Neural crest cell (in vitro differentiated cells): ENCODE results near the gene CHMP1A. TPM values are rescaled to one million over a fixed set of nuclear protein-coding genes. Genes with fewer than 3 reads are reported as not detected.

Source experiments
- DNase-seq: peaks from one replicate; pipeline ENCODE4 v3.0.0; 2021; ENCODE audit warnings: low read depth, mixed read lengths, low spot score
- H3K27ac Mint-ChIP-seq: one replicate; pipeline ENCODE4 v1.8.0; 2021; ENCODE audit warnings: mild to moderate bottlenecking, mixed read lengths; ENCODE audit not compliant: unreplicated experiment
- H3K27me3 Mint-ChIP-seq: 2 replicates; pipeline ENCODE4 v1.8.0; 2021; ENCODE audit warnings: low read depth, mild to moderate bottlenecking, mixed read lengths
- H3K36me3 Mint-ChIP-seq: 2 replicates; pipeline ENCODE4 v1.8.0; 2021; ENCODE audit warnings: low read depth, mild to moderate bottlenecking, mixed read lengths
- H3K4me1 Mint-ChIP-seq: 2 replicates; pipeline ENCODE4 v1.8.0; 2021; ENCODE audit warnings: mixed read lengths
- H3K4me3 Mint-ChIP-seq: one replicate; pipeline ENCODE4 v1.8.0; 2021; ENCODE audit warnings: mild to moderate bottlenecking, mixed read lengths
- H3K9me3 Mint-ChIP-seq: 2 replicates; pipeline ENCODE4 v1.8.0; 2021; ENCODE audit warnings: mixed read lengths
- CTCF ChIP-seq: fragments of 200-600 bp; sonication (generic); conservative IDR thresholded peaks from 2 replicates; pipeline ENCODE4 v1.5.0; 2021; ENCODE audit warnings: antibody characterized with exemption, mild to moderate bottlenecking
- long read RNA-seq: library from polyadenylated mRNA; unstranded; transcript quantifications from one replicate; pipeline ENCODE4 v2.0.0, GENCODE V29; 2020
- total RNA-seq: library from RNA; stranded (reverse); gene quantifications from 2 replicates; pipeline ENCODE4 v1.2.1, GENCODE V29; 2021

CHMP1A gene
- 93.9 and 102 TPM in 2 replicates for total RNA-seq
- long read RNA-seq, partial matches to known transcripts: 0 of 34 reads
- long read RNA-seq, other reads (novel, unspliced or antisense): 32 of 34 reads

GRCh38 chr16:89657442-89658220 lies at the start of gene CHMP1A, which contains the start of gene SPATA33:
TSS of gene CHMP1A (minus strand) at chr16:89657708. CDS start at chr16:89657588, 120 bp downstream.
TSS of gene SPATA33 (plus strand) at chr16:89657836. CDS start at chr16:89657912, 76 bp downstream.
- Mint-ChIP-seq H3K27ac (peak within 1 kb of the TSS; percentile 94), H3K4me1 (peaks cover 19% of the 10 kb centered on the region), H3K4me3 (peak within 1 kb of the TSS; percentile 89), H3K27me3 (no peaks in the 10 kb centered on the region), H3K9me3 (no peaks in the 10 kb centered on the region), H3K36me3 (peaks cover 26% of the 10 kb centered on the region)
- no peak for TF ChIP-seq CTCF
- DNase-seq: peak; percentile 92

- Mint-ChIP-seq H3K36me3 (no peaks in the 10 kb centered on the region), H3K4me1 (peaks cover 9% of the 10 kb centered on the region), H3K27me3 (peaks cover 6% of the 10 kb centered on the region), H3K4me3 (no peak overlapping the region), H3K9me3 (no peaks in the 10 kb centered on the region), H3K27ac (no peak overlapping the region)
- TF ChIP-seq CTCF: no peak
- DNase-seq: no peak
Measured at GRCh38 chr16:89706518-89707260, 49.2 kb upstream of the CHMP1A start.

GRCh38 chr16:89705006-89705405 lies 47.5 kb upstream of the CHMP1A start:
- peak overlapping the region; percentile 52 for H3K4me3 Mint-ChIP-seq
- H3K36me3 Mint-ChIP-seq: no peaks in the 10 kb centered on the region

GRCh38 chr16:89704281-89704680 lies 46.8 kb upstream of the CHMP1A start:
- Mint-ChIP-seq H3K36me3 (no peaks in the 10 kb centered on the region), H3K4me1 (peaks cover 13% of the 10 kb centered on the region), H3K9me3 (no peaks in the 10 kb centered on the region), H3K27me3 (peaks cover 3% of the 10 kb centered on the region), H3K4me3 (peak overlapping the region; percentile 61), H3K27ac (no peak overlapping the region)
- no peak for TF ChIP-seq CTCF
- DNase-seq: no peak

More at GRCh38 chr16:89705006-89705405, 47.5 kb upstream of the CHMP1A start:
- no peaks in the 10 kb centered on the region for H3K9me3 Mint-ChIP-seq
- peaks cover 12% of the 10 kb centered on the region for H3K4me1 Mint-ChIP-seq
- TF ChIP-seq CTCF: no peak
- peaks cover 3% of the 10 kb centered on the region for H3K27me3 Mint-ChIP-seq
- no peak overlapping the region for H3K27ac Mint-ChIP-seq
- DNase-seq: no peak

DNA sequence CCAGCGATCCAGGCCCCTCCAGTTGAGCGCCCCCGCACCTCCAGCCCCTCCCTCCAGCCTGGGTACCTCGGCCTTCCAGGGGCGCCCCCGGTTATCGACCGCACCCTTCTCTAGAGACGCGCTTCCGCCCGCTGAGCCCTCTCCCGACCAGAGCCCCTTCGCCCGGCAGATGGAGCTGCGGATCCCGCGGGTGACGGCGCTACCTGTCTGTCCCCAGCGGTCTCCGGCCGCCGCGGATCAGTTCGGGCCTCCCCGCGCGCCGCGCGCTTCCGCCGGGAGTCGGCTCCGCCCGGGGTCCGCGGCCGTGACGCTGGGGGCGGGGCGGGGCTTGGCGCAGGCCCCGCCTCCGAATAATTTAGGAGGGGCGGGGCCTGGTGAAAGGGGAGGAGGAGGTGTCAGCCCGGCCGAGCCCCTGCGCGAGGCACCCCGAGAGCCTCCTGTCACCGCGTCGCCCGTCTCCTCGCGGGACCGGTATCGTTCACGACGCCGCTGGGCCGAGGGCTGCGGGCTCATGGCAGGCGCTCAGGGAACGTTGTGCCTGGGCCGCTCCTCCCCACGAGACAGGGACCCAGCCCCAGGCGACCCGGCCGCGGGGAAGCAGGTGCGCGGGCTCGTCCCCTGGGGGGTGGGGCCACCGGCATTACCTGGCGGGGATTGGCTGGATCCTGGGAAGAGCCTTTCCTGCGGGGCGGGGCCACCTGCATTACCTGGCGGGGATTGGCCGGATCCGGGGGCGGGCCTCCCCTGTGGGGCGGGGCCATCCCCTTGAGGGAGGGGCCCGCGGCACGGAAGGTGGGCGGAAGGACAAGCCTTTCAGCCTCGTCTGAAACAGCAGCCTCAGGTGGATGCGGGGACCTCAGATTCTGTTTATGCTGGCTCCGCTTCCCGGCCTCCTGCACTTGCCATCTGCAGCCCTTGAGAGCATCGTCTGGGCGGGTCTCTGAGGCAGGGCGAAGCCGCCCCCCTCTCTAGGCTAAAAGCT lies 44.2 kb upstream of the CHMP1A start, which contains the start of gene SPATA2L:
Gene SPATA2L, minus strand, starts transcription at position 281 of the 982 bp plus-strand sequence. CDS start 473 bp downstream, outside the sequence.
- no peak within 1 kb of the TSS for H3K27ac Mint-ChIP-seq

More for the DNA sequence above, 44.2 kb upstream of the CHMP1A start, which contains the start of gene SPATA2L:
- Mint-ChIP-seq H3K4me1 (peaks cover 17% of the 10 kb centered on the region), H3K9me3 (no peaks in the 10 kb centered on the region), H3K36me3 (peaks cover 3% of the 10 kb centered on the region), H3K27me3 (peaks cover 3% of the 10 kb centered on the region), H3K4me3 (peak within 1 kb of the TSS; percentile 86)
- peak; percentile 83 for DNase-seq
- TF ChIP-seq CTCF: peak; percentile 41
